H1 (cell line): ENCODE measurements around the gene CD247.

Experiments used
- CEBPB ChIP-seq: IDR thresholded peaks from 2 replicates; pipeline ENCODE4 v1.6.1; 2012; ENCODE audit warnings: low read depth, low read length
- EGR1 ChIP-seq: IDR thresholded peaks from 2 replicates; pipeline ENCODE4 v1.6.1; 2011; ENCODE audit warnings: low read depth, low read length, borderline replicate concordance
- TCF12 ChIP-seq: IDR thresholded peaks from 2 replicates; pipeline ENCODE4 v1.6.1; 2011; ENCODE audit warnings: low read depth, mild to moderate bottlenecking, low read length
- TF ChIP-seq, protein P1 (sequence below), 3 experiments: IDR thresholded peaks; 1 replicate in 2 of 3; 2 replicates in 1 of 3; pipeline versions ENCODE4 v1.5.1 to v1.6.1; 2011; ENCODE audit warnings: low read length in 3 of 3, mild to moderate bottlenecking in 3 of 3, inconsistent platforms in 2 of 3, low read depth in 1 of 3, moderate library complexity in 1 of 3; ENCODE audit not compliant: insufficient read depth in 1 of 3; ENCODE audit errors: control extremely low read depth in 1 of 3

DNA sequence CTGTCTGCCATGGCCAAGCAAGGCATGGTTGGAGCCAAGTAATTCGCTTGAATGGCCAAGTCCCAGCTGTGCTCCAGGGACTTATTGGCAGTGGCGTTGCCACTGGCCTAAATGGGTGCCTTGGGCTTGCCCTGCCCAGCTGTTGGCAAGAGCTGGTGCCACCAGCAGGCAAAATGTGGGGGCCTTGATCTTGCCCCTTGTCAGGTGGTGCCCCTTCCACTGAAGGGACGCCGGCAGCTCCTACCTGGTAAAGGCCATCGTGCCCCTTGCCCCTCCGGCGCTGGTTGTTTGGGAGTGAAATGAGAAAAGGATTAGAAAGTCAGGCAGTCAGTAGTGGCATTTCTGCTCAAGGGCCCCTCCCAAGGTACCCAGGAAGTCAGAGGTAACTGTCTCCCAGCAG is 85.5 kb downstream of the CD247 start:
- TF ChIP-seq TCF12 (no peak), CEBPB (no peak), EGR1 (no peak)
- TF ChIP-seq, protein P1, sequence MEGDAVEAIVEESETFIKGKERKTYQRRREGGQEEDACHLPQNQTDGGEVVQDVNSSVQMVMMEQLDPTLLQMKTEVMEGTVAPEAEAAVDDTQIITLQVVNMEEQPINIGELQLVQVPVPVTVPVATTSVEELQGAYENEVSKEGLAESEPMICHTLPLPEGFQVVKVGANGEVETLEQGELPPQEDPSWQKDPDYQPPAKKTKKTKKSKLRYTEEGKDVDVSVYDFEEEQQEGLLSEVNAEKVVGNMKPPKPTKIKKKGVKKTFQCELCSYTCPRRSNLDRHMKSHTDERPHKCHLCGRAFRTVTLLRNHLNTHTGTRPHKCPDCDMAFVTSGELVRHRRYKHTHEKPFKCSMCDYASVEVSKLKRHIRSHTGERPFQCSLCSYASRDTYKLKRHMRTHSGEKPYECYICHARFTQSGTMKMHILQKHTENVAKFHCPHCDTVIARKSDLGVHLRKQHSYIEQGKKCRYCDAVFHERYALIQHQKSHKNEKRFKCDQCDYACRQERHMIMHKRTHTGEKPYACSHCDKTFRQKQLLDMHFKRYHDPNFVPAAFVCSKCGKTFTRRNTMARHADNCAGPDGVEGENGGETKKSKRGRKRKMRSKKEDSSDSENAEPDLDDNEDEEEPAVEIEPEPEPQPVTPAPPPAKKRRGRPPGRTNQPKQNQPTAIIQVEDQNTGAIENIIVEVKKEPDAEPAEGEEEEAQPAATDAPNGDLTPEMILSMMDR (IDR thresholded peaks at IDR 0.05; ENCODE audit: control extremely low read depth in 1 of 3, insufficient read depth in 1 of 3, low read depth in 1 of 3, low read length in 3 of 3), result no peak
